GM15510 (cell line): ENCODE measurements around the gene ETF1.

Source experiments
- POLR2A ChIP-seq: IDR thresholded peaks from 3 replicates; pipeline ENCODE4 v1.6.1; 2011; ENCODE audit warnings: borderline replicate concordance; ENCODE audit not compliant: insufficient read length; ENCODE audit errors: extremely low read depth

ETF1 gene

DNA sequence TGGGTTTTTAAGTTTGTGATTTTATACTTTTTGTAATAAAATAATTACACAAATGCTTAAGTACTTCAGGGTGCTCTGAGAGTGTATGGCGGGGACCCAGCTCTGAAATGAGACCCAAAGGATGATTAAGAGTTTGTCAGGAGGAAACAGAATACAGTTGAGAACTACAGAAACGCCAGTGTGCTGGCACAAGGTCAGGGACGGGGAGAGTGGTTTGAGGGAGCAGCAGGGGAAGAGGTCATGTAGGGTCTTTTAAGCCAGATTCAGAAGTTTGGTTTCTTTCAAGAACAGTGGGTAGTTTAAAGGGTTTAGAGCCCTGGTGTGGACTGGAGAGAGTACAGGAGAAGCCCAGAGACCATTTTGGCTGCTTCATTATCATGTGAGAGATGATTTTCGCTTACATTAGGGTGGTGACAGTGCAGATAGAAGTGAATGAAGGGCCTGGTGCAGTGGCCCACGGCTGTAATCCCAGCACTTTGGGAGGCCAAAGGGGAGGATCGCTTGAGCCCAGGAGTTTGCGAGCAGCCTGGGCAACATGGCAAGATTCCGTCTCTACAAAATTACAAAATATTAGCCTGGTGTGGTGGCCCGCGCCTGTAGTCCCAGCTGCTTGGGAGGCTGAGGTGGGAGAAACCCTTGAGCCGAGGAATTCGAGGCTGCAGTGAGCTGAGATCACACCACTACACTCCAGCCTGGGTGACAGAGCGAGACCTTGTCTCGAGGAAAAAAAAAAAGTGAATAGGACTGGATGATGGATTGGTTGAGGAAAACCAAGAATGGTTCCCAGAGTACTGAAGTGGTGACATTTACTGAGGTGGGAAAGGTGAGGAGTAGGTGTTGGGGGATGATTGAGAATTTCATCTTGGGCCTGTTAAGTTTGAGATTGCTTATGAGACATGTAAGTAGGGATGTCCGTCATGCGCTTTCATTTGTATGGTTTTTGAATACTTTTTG, 1.4 kb upstream of the ETF1 start:
- TF ChIP-seq POLR2A, result no peak

DNA sequence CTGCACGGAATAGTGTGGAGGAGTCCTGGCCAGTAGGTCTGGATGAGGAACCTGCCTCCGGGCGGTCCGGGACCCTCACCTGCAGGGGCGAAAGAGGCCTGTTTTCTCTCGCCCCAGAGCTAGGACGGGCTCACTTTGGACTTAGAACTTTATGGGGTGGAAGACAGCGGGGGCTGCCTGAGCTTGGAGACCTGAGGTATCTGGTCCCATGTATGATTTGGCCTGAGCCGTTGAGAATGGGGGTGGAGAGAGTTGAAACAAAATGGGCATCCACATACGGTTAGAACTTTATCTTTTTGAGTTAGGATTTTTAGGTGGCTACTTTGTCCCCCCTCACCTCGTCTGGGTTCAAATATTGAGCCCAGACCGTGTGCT, 681 bp upstream of the ETF1 start:
- peak; percentile 43 for TF ChIP-seq POLR2A

DNA sequence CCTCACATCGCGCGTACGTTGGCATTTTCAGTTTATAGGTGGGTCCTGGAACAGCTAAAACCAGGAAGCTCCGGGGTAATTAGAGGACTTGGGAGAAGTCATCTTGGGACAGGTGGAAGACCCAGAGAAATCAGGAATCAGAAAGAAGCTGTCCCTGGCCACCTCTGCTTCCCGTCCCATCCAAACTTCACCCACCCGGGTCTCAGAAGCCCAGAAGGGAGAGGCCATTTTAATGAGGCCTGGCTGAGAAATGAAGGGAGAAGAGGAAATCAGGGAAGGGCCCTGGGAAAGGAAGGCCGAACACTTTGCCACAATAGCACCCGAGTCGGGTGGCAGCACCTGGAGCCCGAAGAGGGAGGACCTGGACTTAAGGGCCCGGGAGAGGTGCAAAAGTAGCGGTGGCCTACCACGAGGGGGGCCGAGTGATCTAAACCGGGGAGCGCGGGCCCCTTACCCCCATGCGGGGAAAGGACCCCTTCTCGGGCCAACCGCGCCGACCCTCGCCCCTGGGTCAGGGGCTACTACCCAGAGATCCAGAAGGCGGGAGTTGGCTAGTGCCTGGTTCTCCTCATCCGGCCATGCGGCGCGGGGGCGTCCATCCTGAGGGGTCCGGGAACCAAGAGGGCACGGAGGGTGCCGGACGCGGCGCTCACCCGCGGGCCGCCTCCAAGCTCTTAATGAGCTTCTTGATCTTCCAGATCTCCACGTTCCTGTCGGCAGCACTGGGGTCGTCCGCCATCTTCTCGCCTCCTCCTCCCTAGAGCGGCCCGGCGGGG, 668 bp downstream of the ETF1 start:
- no peak for TF ChIP-seq POLR2A

GRCh38 chr5:138541511-138542179, 1.4 kb downstream of the ETF1 start:
- TF ChIP-seq POLR2A, result no peak

DNA sequence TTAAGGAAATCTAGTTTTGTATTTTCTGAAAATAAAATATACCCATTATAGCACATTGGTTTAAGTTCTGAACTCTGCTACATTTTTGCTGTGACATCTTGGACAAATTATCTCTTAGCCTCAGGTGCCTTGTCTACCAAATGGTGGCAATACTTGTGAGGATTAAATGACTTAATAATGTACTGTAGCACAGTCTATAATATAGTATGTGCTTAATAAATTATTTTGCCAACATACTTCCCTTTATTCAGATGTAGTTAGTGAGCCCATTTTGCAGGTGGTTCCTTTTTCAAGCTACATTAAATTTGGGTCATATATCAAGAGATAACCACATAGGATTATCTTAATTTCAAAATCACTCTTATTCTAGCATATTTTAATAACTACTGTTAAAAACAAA, 3.2 kb downstream of the ETF1 start:
- no peak for TF ChIP-seq POLR2A

DNA sequence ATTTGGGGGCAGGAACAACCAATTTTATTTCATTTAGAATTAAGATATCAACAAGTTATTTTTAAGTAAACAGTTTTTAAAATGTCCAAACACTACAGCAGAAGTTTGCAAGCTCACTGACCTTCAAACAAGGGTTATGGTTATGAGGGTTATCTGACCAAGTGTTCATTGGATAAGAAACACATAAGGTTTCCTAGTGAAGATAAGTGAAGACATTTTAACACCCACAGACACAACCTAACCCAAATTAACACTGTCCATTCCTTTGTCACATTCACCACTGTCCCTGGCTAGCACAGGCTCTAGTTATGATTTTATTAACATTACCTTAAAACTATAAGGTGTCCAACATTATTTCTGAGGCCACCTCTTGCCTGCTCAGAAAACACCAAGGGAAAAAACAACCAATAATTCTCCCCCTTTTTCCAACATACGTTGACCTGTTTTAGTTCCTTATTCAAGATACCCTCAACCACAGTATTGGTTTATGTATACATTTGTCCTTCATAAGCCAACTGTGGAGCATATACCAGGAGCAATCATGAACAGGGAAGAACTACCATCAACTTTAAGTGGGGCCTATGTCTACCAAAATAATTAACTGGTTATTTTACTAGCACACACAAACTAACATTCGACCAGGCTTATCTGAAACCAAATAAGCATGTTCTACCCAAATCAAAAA, 4.0 kb downstream of the ETF1 start:
- no peak for TF ChIP-seq POLR2A

- no peak for TF ChIP-seq POLR2A
Observed at GRCh38 chr5:138536665-138537315, 6.2 kb downstream of the ETF1 start.

DNA sequence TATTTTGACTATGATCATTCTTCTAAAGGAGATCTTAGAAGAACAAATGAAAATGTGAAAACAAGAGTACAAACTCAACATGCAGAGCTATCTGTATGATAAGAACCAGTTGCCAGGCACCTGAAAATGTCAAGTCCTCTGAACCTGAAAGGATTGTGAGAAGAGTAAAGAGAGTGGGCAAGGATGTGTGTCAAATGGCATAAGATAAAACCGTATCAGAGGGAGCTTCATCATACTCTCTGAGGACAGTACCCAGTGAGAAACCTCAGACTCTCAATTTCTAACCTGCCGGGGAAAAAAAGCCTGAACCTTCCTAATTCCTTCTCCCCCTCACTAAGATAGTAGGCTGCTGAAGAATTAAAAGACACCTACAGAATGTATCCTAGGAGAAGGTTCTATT, 6.8 kb downstream of the ETF1 start:
- TF ChIP-seq POLR2A, result no peak

DNA sequence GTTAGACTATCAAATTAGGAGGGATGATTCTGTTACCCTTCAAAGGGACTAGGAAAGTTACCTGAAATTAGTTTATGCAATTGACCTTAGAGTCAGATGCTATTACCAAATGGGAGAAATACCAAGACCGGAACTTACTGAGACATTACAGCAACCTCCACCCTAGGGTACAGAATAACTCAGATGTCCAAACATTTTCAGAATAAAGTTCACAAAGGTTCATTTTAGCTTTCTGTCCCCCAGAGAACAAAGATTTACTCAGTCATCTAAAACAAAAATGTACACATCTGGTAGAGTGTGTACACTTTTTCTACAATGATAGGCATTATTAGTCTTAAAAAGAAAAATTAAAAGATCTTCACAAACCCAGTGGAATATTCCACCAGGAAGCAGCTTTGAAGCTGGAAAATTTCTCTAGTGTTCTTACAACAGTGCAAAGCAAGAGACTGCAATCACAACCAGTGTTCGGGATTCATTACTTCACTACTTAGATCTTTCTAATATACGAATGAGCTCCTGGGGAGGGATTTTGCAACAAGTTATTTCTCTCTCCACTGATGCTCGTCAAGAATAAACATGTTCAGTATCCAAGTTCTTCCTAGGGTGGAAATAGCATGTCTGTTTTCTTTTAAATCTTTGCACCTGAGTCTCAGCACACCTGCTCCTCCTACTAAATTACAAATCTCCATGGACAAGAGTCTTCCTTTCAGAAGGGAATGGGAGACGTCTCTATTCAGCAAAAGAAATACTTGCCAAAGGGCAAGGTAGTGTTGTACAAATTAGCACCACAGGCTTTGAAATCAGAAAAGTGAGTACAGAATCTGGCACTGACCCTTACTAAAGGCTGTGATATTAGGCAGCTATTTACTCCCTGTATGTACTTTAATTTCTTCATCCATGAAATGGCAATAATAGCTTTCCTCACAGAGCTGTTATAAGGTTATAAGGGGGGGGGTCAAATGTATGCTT, 8.8 kb downstream of the ETF1 start:
- no peak for TF ChIP-seq POLR2A

DNA sequence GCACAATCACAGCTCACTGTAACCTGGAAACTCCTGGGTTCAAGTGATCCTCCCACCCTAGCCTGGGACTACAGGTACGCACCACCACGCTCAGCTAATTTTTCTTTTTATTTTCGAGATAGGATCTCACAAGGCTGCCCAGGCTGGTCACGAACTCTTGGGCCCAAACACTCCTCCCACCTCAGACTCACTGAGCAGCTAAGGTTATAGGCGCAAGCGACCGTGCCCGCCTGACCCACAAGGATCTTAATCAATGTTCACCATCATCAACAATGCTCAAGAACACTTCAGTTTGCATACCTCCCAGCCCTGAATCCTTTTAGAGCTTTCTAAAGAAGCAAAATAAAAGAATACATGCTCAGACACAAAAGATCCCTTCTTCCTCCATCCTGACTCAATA, 13.2 kb downstream of the ETF1 start:
- TF ChIP-seq POLR2A, result no peak

DNA sequence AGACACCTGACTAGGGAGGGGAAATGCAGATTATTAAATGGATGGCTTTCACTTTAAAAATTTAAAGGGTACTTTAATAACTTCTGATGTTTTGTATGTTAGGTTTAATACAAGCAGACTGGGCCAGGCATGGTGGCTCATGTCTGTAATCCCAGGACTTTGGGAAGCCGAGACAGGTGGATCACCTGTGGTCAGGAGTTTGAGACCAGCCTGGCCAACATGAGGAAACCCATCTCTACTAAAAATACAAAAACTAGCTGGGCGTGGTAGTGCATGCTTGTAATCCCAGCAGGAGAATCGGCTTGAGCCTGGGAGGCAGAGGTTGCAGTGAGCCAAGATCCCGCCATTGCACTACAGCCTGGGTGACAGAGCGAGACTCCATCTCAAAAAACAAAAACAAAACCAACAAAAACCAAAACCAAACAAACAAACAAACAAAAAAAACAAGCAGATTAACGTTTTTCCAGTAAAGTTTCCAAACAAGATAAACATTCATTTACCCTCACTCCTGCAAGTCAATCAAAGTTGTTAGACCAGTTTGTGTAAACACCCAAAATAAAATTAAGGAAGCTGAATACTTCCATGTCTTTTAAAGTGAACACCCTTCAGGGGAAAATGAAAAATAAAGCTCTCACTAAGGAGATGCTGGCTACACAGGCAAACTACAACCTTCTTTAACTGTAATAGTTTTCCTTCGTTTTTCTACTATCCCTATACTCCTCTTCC, 14.1 kb downstream of the ETF1 start:
- no peak for TF ChIP-seq POLR2A

DNA sequence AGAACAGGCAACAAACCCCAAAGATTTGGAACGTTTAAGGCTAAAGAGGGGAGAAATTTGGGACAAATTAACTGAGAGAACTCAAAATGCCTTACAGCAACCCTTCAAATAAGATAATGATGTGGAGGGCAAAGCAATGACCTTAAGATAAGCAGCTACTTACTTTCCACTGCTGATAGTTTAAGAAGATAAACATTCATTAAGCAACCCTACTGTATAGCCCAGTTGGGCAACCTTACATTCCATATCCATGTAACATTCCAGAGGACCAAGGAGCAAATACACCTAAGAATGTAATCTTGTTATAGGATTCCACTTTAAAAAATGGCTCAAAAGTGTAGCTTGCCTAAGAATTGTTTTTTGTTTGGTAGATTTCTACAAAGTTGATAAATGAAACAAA, 14.8 kb downstream of the ETF1 start:
- no peak for TF ChIP-seq POLR2A
